Measurements from ENCODE around the gene MXRA7. TPM values are rescaled to one million over a fixed set of nuclear protein-coding genes. Genes with fewer than 3 reads are reported as not detected.

MXRA7 gene
- total RNA-seq, 1 donor from 2014 or later: 187 TPM

DNA sequence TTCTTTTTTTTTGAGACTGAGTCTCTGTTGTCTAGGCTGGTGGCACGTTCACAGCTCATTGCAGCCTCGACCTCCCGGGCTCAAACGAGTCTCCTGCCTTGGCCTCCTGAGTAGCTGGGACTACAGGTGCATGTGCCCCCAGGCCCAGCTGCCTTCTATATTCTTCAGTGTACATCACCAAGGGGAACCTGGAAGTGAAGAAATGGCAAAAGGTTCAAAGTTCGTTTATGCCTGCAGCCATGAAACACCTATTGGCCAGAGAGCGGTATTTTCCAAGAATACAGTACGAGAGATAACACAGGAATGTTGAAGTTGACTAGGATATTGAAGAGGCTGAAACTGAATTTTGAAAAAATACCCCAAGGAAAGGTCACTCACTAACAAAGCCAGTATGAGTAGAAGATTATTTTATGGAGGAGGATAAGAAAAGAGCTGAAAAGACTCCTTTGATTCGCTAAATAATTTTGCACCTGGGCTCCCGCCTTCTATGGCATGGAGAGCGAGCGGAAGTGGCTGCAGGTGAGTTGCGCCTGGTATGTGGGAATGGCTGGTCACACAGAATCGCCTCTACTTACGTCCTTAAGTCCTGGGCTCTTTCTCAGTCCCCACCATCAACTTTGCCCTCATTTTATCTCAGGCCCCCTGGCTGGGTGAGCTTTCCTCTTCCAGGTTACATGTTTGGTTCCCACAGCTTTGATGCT, 77.0 kb downstream of the MXRA7 start:
- Mint-ChIP-seq H3K27me3 (ENCODE audit: unreplicated experiment) (peaks cover 4% of the 10 kb centered on the region), H3K4me3 (ENCODE audit: unreplicated experiment) (no peak overlapping the region), H3K36me3 (ENCODE audit: unreplicated experiment) (no peaks in the 10 kb centered on the region), H3K9me3 (ENCODE audit: unreplicated experiment) (no peaks in the 10 kb centered on the region), H3K4me1 (ENCODE audit: unreplicated experiment) (peaks cover 5% of the 10 kb centered on the region), H3K27ac (ENCODE audit: unreplicated experiment) (no peak overlapping the region)
- no peak for DNase-seq (ENCODE audit: extremely low spot score, unreplicated experiment)
- TF ChIP-seq, protein P1, sequence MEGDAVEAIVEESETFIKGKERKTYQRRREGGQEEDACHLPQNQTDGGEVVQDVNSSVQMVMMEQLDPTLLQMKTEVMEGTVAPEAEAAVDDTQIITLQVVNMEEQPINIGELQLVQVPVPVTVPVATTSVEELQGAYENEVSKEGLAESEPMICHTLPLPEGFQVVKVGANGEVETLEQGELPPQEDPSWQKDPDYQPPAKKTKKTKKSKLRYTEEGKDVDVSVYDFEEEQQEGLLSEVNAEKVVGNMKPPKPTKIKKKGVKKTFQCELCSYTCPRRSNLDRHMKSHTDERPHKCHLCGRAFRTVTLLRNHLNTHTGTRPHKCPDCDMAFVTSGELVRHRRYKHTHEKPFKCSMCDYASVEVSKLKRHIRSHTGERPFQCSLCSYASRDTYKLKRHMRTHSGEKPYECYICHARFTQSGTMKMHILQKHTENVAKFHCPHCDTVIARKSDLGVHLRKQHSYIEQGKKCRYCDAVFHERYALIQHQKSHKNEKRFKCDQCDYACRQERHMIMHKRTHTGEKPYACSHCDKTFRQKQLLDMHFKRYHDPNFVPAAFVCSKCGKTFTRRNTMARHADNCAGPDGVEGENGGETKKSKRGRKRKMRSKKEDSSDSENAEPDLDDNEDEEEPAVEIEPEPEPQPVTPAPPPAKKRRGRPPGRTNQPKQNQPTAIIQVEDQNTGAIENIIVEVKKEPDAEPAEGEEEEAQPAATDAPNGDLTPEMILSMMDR (IDR thresholded peaks at IDR 0.05): no peak

DNA sequence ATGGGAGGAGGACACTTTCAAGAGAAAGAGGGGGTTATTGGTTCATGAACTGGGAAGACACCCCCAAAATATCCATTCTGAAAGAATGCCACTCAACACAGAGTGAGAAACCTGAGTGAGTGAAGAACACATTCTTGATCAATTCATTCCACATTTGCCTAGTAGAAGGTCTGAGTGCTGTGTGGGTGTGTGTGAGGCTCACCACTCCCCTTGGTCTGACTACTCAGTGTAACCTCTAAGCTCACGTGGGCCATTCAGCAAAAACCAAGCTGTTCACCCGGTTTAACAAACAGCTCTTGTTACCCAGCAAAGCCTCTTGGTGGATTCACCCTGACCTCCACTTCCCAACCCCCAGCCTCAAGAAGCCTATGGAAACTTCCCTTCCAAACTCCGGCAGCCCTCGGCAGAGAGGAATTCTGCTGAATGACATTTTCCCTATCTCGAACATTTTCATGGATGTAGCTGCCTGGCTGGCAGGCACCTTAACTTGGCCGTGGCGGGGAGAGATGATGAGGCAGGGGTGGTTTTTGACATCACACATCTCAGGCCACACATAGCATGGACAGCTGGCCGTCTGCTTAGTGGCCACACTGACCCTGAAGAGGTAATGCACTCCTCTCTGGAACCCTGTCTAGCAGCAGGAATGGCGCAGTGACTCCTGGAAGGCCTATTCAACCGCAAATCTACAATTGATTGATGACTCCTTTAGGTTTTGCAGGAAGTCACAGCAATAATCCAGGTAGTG, 78.8 kb downstream of the MXRA7 start:
- Mint-ChIP-seq H3K27me3 (ENCODE audit: unreplicated experiment) (no peaks in the 10 kb centered on the region), H3K4me1 (ENCODE audit: unreplicated experiment) (peaks cover 5% of the 10 kb centered on the region), H3K9me3 (ENCODE audit: unreplicated experiment) (no peaks in the 10 kb centered on the region), H3K27ac (ENCODE audit: unreplicated experiment) (no peak overlapping the region), H3K4me3 (ENCODE audit: unreplicated experiment) (no peak overlapping the region), H3K36me3 (ENCODE audit: unreplicated experiment) (no peaks in the 10 kb centered on the region)
- TF ChIP-seq, protein P1 (IDR thresholded peaks at IDR 0.05): no peak
- DNase-seq (ENCODE audit: extremely low spot score, unreplicated experiment): no peak

DNA sequence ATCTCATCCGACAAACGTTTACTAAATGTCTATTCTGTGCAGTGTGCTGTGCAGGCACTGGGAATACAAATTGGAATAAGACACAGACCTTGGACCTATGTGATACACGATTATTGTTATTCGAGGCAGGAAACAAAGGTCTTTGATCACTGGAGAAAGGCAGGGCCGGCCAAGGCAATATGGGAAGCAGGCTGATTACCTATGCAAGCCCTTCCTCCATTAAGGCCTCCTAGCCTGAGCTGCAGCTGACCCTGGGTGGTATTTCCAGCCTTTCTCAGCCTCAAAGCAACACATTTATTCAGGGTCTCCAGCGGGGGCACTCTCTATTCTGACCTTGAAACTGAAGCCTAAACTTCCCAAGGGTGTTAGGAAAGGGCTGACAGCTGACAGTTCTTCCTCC, 80.6 kb downstream of the MXRA7 start:
- H3K36me3 Mint-ChIP-seq (ENCODE audit: unreplicated experiment): no peaks in the 10 kb centered on the region
- TF ChIP-seq, protein P1 (IDR thresholded peaks at IDR 0.05): no peak
- DNase-seq (ENCODE audit: extremely low spot score, unreplicated experiment): no peak
- peaks cover 4% of the 10 kb centered on the region for H3K27me3 Mint-ChIP-seq (ENCODE audit: unreplicated experiment)
- H3K4me3 Mint-ChIP-seq (ENCODE audit: unreplicated experiment): no peak overlapping the region
- no peak overlapping the region for H3K27ac Mint-ChIP-seq (ENCODE audit: unreplicated experiment)
- H3K4me1 Mint-ChIP-seq (ENCODE audit: unreplicated experiment): peaks cover 3% of the 10 kb centered on the region
- H3K9me3 Mint-ChIP-seq (ENCODE audit: unreplicated experiment): no peaks in the 10 kb centered on the region

Small RNA genes lying within 50 kb of the gene (microRNA-seq; reads per million reads assigned to microRNA genes)
- not detected for gene MIR636 (ENCODE audit: unreplicated experiment)

Other genes with a start within 250 kb of the MXRA7 start
- not detected in 2 replicates for gene AANAT, start 243.4 kb downstream of the MXRA7 start, total RNA-seq
- 14.5 and 17.5 TPM in 2 replicates for gene RHBDF2, start 209.5 kb downstream of the MXRA7 start, total RNA-seq
- 8.6 and 9.1 TPM in 2 replicates for gene CYGB, start 173.3 kb downstream of the MXRA7 start, total RNA-seq
- gene PRCD, start 170.9 kb downstream of the MXRA7 start, total RNA-seq: 1.3 and 1.4 TPM in 2 replicates
- 1.9 and 3.3 TPM in 2 replicates for gene ST6GALNAC2, start 125.1 kb downstream of the MXRA7 start, total RNA-seq
- gene ST6GALNAC1, start 67.2 kb downstream of the MXRA7 start, total RNA-seq: not detected in 2 replicates
- gene JMJD6, start 15.6 kb upstream of the MXRA7 start, total RNA-seq: 16.8 and 22.7 TPM in 2 replicates
- 35.7 and 36.3 TPM in 2 replicates for gene METTL23, start 15.9 kb upstream of the MXRA7 start, total RNA-seq
- gene SRSF2, start 26.4 kb upstream of the MXRA7 start, total RNA-seq: 137 and 145 TPM in 2 replicates
- gene MFSD11, start 27.2 kb upstream of the MXRA7 start, total RNA-seq: 33.0 and 34.7 TPM in 2 replicates
- gene MGAT5B, start 157.4 kb upstream of the MXRA7 start, total RNA-seq: 0.40 and 0.55 TPM in 2 replicates

Measured in osteocyte (in vitro differentiated cells).